ENCODE results near the gene CTPS1. TPM values are rescaled to one million over a fixed set of nuclear protein-coding genes. Genes with fewer than 3 reads are reported as not detected.

The CTPS1 gene
- total RNA-seq, 1 donor, result 19.2 TPM

DNA sequence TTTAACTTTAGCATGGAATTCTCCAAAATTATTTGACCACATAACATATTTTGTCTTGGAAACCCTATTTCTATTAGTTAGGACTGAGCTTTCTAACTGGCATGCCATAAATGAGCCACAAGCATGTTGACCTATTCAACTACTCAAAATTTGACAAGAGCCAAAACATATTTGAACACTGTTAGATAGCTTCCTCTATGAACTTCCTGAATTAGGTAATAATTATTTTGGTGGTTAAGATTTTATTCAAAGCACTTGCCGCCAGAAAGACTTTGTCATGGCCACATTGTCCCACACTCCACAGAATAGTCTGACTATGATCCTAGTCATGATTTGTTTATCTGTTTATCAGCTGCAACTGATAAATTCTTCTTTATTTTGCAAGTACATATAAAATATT lies 23.1 kb upstream of the CTPS1 start:
- TF ChIP-seq, protein P1, sequence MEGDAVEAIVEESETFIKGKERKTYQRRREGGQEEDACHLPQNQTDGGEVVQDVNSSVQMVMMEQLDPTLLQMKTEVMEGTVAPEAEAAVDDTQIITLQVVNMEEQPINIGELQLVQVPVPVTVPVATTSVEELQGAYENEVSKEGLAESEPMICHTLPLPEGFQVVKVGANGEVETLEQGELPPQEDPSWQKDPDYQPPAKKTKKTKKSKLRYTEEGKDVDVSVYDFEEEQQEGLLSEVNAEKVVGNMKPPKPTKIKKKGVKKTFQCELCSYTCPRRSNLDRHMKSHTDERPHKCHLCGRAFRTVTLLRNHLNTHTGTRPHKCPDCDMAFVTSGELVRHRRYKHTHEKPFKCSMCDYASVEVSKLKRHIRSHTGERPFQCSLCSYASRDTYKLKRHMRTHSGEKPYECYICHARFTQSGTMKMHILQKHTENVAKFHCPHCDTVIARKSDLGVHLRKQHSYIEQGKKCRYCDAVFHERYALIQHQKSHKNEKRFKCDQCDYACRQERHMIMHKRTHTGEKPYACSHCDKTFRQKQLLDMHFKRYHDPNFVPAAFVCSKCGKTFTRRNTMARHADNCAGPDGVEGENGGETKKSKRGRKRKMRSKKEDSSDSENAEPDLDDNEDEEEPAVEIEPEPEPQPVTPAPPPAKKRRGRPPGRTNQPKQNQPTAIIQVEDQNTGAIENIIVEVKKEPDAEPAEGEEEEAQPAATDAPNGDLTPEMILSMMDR (IDR thresholded peaks at IDR 0.05; ENCODE audit: extremely low read depth, low read depth, low read length), result no peak
- no peak overlapping the region for H2AFZ ChIP-seq (ENCODE audit: low read length)
- DNase-seq (ENCODE audit: insufficient read length, low spot score, missing footprints), result no peak
- H3K9me3 ChIP-seq (ENCODE audit: low read depth, low read length), result no peaks in the 10 kb centered on the region
- H3K4me1 ChIP-seq (ENCODE audit: insufficient read depth, low read length), result no peaks in the 10 kb centered on the region
- no peaks in the 10 kb centered on the region for H4K20me1 ChIP-seq (ENCODE audit: insufficient read depth, low read length)
- no peak overlapping the region for H3K4me2 ChIP-seq (ENCODE audit: insufficient read depth, low read length)
- no peaks in the 10 kb centered on the region for H3K36me3 ChIP-seq (ENCODE audit: insufficient read depth, low read length)
- no peaks in the 10 kb centered on the region for H3K27me3 ChIP-seq (ENCODE audit: insufficient read depth, low read length)
- no peak overlapping the region for H3K27ac ChIP-seq (ENCODE audit: low read depth, low read length)
- no peak overlapping the region for H3K4me3 ChIP-seq (ENCODE audit: insufficient read depth, low read length)
- H3K79me2 ChIP-seq (ENCODE audit: insufficient read depth, low read length), result no peaks in the 10 kb centered on the region

DNA sequence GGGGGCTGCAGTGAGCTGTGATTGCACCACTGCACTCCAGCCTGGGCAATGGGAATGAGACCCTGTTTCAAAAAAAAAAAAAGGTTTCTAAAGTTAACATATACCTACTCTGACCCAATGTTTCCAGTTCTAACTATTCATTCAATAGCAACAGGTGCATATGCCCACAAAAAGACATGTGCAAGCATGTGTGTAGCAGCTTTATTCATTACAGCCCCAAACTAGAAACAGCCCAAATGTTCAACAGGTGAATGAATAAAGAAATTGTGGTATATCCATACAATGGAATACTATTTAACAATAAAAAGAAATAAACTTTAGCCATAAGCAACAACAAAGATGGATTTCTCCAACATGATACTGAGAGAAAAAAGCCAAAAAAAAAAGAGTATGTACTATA lies 21.3 kb upstream of the CTPS1 start:
- Histone ChIP-seq H3K4me3 (ENCODE audit: insufficient read depth, low read length) (no peak overlapping the region), H3K4me1 (ENCODE audit: insufficient read depth, low read length) (no peaks in the 10 kb centered on the region), H3K9me3 (ENCODE audit: low read depth, low read length) (no peaks in the 10 kb centered on the region), H3K27ac (ENCODE audit: low read depth, low read length) (no peak overlapping the region), H4K20me1 (ENCODE audit: insufficient read depth, low read length) (no peaks in the 10 kb centered on the region), H3K27me3 (ENCODE audit: insufficient read depth, low read length) (no peaks in the 10 kb centered on the region), H3K79me2 (ENCODE audit: insufficient read depth, low read length) (no peaks in the 10 kb centered on the region), H3K4me2 (ENCODE audit: insufficient read depth, low read length) (no peak overlapping the region), H3K36me3 (ENCODE audit: insufficient read depth, low read length) (no peaks in the 10 kb centered on the region), H2AFZ (ENCODE audit: low read length) (no peak overlapping the region)
- DNase-seq (ENCODE audit: insufficient read length, low spot score, missing footprints), result no peak
- TF ChIP-seq, protein P1 (IDR thresholded peaks at IDR 0.05; ENCODE audit: extremely low read depth, low read depth, low read length), result no peak

DNA sequence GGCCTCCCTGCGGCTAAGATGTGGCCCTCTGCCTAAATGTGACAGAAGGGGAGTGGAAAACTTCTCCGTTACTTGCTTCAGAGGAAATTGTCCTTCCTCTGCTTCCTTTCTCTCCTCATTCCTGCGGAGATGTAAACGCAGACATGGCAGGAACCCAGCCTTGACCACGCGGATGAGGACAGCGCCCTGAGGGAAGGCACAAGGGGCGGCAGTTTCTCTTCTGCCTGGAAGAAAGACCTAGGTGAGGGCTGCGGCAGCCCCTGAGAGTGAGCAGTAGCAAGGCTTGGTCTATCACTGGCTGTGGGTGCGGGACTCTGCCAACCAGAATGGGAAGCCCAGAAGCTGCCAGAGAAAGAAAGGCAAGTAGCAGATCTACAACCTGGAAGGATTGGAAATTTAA lies 14.0 kb upstream of the CTPS1 start:
- Histone ChIP-seq H3K36me3 (ENCODE audit: insufficient read depth, low read length) (no peaks in the 10 kb centered on the region), H4K20me1 (ENCODE audit: insufficient read depth, low read length) (no peaks in the 10 kb centered on the region), H2AFZ (ENCODE audit: low read length) (peak overlapping the region; percentile 51), H3K9me3 (ENCODE audit: low read depth, low read length) (no peaks in the 10 kb centered on the region), H3K27ac (ENCODE audit: low read depth, low read length) (no peak overlapping the region), H3K27me3 (ENCODE audit: insufficient read depth, low read length) (no peaks in the 10 kb centered on the region), H3K4me2 (ENCODE audit: insufficient read depth, low read length) (no peak overlapping the region), H3K79me2 (ENCODE audit: insufficient read depth, low read length) (no peaks in the 10 kb centered on the region), H3K4me3 (ENCODE audit: insufficient read depth, low read length) (no peak overlapping the region), H3K4me1 (ENCODE audit: insufficient read depth, low read length) (peaks cover 11% of the 10 kb centered on the region)
- no peak for DNase-seq (ENCODE audit: insufficient read length, low spot score, missing footprints)
- TF ChIP-seq, protein P1 (IDR thresholded peaks at IDR 0.05; ENCODE audit: extremely low read depth, low read depth, low read length), result no peak

- H3K27me3 ChIP-seq (ENCODE audit: insufficient read depth, low read length), result no peaks in the 10 kb centered on the region
- H3K9me3 ChIP-seq (ENCODE audit: low read depth, low read length), result no peaks in the 10 kb centered on the region
- no peaks in the 10 kb centered on the region for H3K36me3 ChIP-seq (ENCODE audit: insufficient read depth, low read length)
- DNase-seq (ENCODE audit: insufficient read length, low spot score, missing footprints), result no peak
- H2AFZ ChIP-seq (ENCODE audit: low read length), result no peak overlapping the region
- H3K79me2 ChIP-seq (ENCODE audit: insufficient read depth, low read length), result no peaks in the 10 kb centered on the region
- H3K27ac ChIP-seq (ENCODE audit: low read depth, low read length), result peak overlapping the region; percentile 37
- H4K20me1 ChIP-seq (ENCODE audit: insufficient read depth, low read length), result no peaks in the 10 kb centered on the region
- no peak overlapping the region for H3K4me2 ChIP-seq (ENCODE audit: insufficient read depth, low read length)
- H3K4me1 ChIP-seq (ENCODE audit: insufficient read depth, low read length), result peaks cover 11% of the 10 kb centered on the region
- H3K4me3 ChIP-seq (ENCODE audit: insufficient read depth, low read length), result no peak overlapping the region
- TF ChIP-seq, protein P1 (IDR thresholded peaks at IDR 0.05; ENCODE audit: extremely low read depth, low read depth, low read length), result no peak
These were observed 13.1 kb upstream of the CTPS1 start for GRCh38 chr1:40966417-40966816.

All from osteoblast (primary cell).